HEK293 (cell line): ENCODE measurements around the gene KCTD11.

Experiments
- BCL11A ChIP-seq: fragments of 450-650 bp; formaldehyde crosslinking; IDR thresholded peaks from 2 replicates; pipeline ENCODE4 v1.5.1; 2016; ENCODE audit warnings: low read depth, missing biosample characterization, missing genetic modification characterization
- BCL11B ChIP-seq: fragments of 450-650 bp; formaldehyde crosslinking; IDR thresholded peaks from 2 replicates; pipeline ENCODE4 v1.5.1; 2016; ENCODE audit warnings: low read depth, missing biosample characterization, missing genetic modification characterization
- IKZF3 ChIP-seq: fragments of 450-650 bp; IDR thresholded peaks from 2 replicates; pipeline ENCODE4 v1.5.0; 2018; ENCODE audit warnings: missing biosample characterization, mild to moderate bottlenecking, missing genetic modification characterization, moderate library complexity
- KLF10 ChIP-seq: fragments of 450-650 bp; IDR thresholded peaks from 2 replicates; pipeline ENCODE4 v1.5.1; 2018; ENCODE audit warnings: missing biosample characterization, mild to moderate bottlenecking, missing genetic modification characterization
- PRDM4 ChIP-seq: fragments of 450-650 bp; formaldehyde crosslinking; IDR thresholded peaks from 2 replicates; pipeline ENCODE4 v1.5.1; 2017; ENCODE audit warnings: missing biosample characterization, missing genetic modification characterization
- SP2 ChIP-seq: fragments of 450-650 bp; formaldehyde crosslinking; IDR thresholded peaks from 2 replicates; pipeline ENCODE4 v1.5.1; 2016; ENCODE audit warnings: missing biosample characterization, missing genetic modification characterization
- SP3 ChIP-seq: fragments of 450-650 bp; formaldehyde crosslinking; IDR thresholded peaks from 2 replicates; pipeline ENCODE4 v1.5.1; 2016; ENCODE audit warnings: missing biosample characterization, missing genetic modification characterization
- YY1 ChIP-seq: fragments of 450-650 bp; formaldehyde crosslinking; IDR thresholded peaks from 2 replicates; pipeline ENCODE4 v1.5.1; 2018; ENCODE audit warnings: missing biosample characterization, missing genetic modification characterization
- ZBTB1 ChIP-seq: fragments of 450-650 bp; formaldehyde crosslinking; IDR thresholded peaks from 2 replicates; pipeline ENCODE4 v1.5.1; 2016; ENCODE audit warnings: missing biosample characterization, missing genetic modification characterization
- ZBTB11 ChIP-seq: fragments of 450-650 bp; formaldehyde crosslinking; conservative IDR thresholded peaks from 2 replicates; pipeline ENCODE4 v1.5.1; 2016; ENCODE audit warnings: low read depth, missing biosample characterization, missing genetic modification characterization
- ZBTB8A ChIP-seq: fragments of 450-650 bp; formaldehyde crosslinking; IDR thresholded peaks from 2 replicates; pipeline ENCODE4 v1.5.1; 2016; ENCODE audit warnings: missing biosample characterization, missing genetic modification characterization
- ZFHX2 ChIP-seq: fragments of 450-650 bp; formaldehyde crosslinking; conservative IDR thresholded peaks from 2 replicates; pipeline ENCODE4 v1.5.1; 2016; ENCODE audit warnings: missing biosample characterization, missing genetic modification characterization
- ZIC2 ChIP-seq: fragments of 450-650 bp; formaldehyde crosslinking; IDR thresholded peaks from 2 replicates; pipeline ENCODE4 v1.5.1; 2016; ENCODE audit warnings: missing biosample characterization, missing genetic modification characterization
- ZNF10 ChIP-seq: fragments of 450-650 bp; formaldehyde crosslinking; IDR thresholded peaks from 2 replicates; pipeline ENCODE4 v1.5.1; 2017; ENCODE audit warnings: missing biosample characterization, missing genetic modification characterization
- ZNF114 ChIP-seq: fragments of 450-650 bp; formaldehyde crosslinking; IDR thresholded peaks from 2 replicates; pipeline ENCODE4 v1.5.0; 2017; ENCODE audit warnings: missing biosample characterization, missing genetic modification characterization
- ZNF121 ChIP-seq: fragments of 450-650 bp; formaldehyde crosslinking; IDR thresholded peaks from 2 replicates; pipeline ENCODE4 v1.5.1; 2016; ENCODE audit warnings: missing biosample characterization, missing genetic modification characterization
- ZNF324 ChIP-seq: fragments of 450-650 bp; formaldehyde crosslinking; IDR thresholded peaks from 2 replicates; pipeline ENCODE4 v1.5.1; 2016; ENCODE audit warnings: missing biosample characterization, missing genetic modification characterization
- ZNF341 ChIP-seq: fragments of 450-650 bp; formaldehyde crosslinking; IDR thresholded peaks from 2 replicates; pipeline ENCODE4; 2016; ENCODE audit warnings: low read depth, missing biosample characterization, missing genetic modification characterization
- ZNF398 ChIP-seq: fragments of 450-650 bp; formaldehyde crosslinking; IDR thresholded peaks from 2 replicates; pipeline ENCODE4 v1.5.1; 2017; ENCODE audit warnings: missing biosample characterization, missing genetic modification characterization
- ZNF423 ChIP-seq: fragments of 450-650 bp; formaldehyde crosslinking; IDR thresholded peaks from 2 replicates; pipeline ENCODE4 v1.5.1; 2016; ENCODE audit warnings: missing biosample characterization, missing genetic modification characterization
- ZNF529 ChIP-seq: fragments of 450-650 bp; formaldehyde crosslinking; IDR thresholded peaks from 2 replicates; pipeline ENCODE4 v1.5.1; 2017; ENCODE audit warnings: missing genetic modification characterization, missing biosample characterization; ENCODE audit not compliant: insufficient replicate concordance
- ZNF664 ChIP-seq: fragments of 450-650 bp; formaldehyde crosslinking; IDR thresholded peaks from 2 replicates; pipeline ENCODE4 v1.5.1; 2016; ENCODE audit warnings: missing biosample characterization, missing genetic modification characterization
- ZNF677 ChIP-seq: fragments of 450-650 bp; IDR thresholded peaks from 2 replicates; pipeline ENCODE4 v1.5.0; 2018; ENCODE audit warnings: missing biosample characterization, mild to moderate bottlenecking, missing genetic modification characterization, moderate library complexity
- ZNF837 ChIP-seq: fragments of 450-650 bp; formaldehyde crosslinking; IDR thresholded peaks from 2 replicates; pipeline ENCODE4 v1.5.1; 2016; ENCODE audit warnings: missing biosample characterization, missing genetic modification characterization
- ZNF843 ChIP-seq: fragments of 450-650 bp; formaldehyde crosslinking; IDR thresholded peaks from 2 replicates; pipeline ENCODE4 v1.5.1; 2016; ENCODE audit warnings: missing biosample characterization, missing genetic modification characterization
- ZSCAN16 ChIP-seq: fragments of 450-650 bp; formaldehyde crosslinking; IDR thresholded peaks from 2 replicates; pipeline ENCODE4 v1.5.1; 2016; ENCODE audit warnings: missing biosample characterization, missing genetic modification characterization
- ZSCAN30 ChIP-seq: fragments of 450-650 bp; IDR thresholded peaks from 2 replicates; pipeline ENCODE4 v1.5.1; 2018; ENCODE audit warnings: missing biosample characterization, mild to moderate bottlenecking, missing genetic modification characterization, moderate library complexity
- ZSCAN5A ChIP-seq: fragments of 450-650 bp; formaldehyde crosslinking; IDR thresholded peaks from 2 replicates; pipeline ENCODE4 v1.5.1; 2016; ENCODE audit warnings: missing biosample characterization, missing genetic modification characterization
- ZXDB ChIP-seq: fragments of 450-650 bp; formaldehyde crosslinking; IDR thresholded peaks from 2 replicates; pipeline ENCODE4 v1.5.1; 2016; ENCODE audit warnings: missing biosample characterization, missing genetic modification characterization
- TF ChIP-seq, protein P1 (sequence below): fragments of 450-650 bp; formaldehyde crosslinking; IDR thresholded peaks from 2 replicates; pipeline ENCODE4 v1.5.1; 2016; ENCODE audit warnings: missing biosample characterization, missing genetic modification characterization

The KCTD11 gene

GRCh38 chr17:7403977-7404736 is 52.2 kb downstream of the KCTD11 start, which contains the start of gene TMEM256 (continued):
- 0 out of 2 replicates have a peak, but pooled peaks have one; percentile 37 for TF ChIP-seq ZBTB11 (tag by site-specific recombination)
- no peak for TF ChIP-seq ZNF677 (tag by site-specific recombination)
- no peak for TF ChIP-seq ZNF121 (tag by site-specific recombination)
- peak; percentile 85 for TF ChIP-seq SP2
- TF ChIP-seq YY1 (tag by site-specific recombination), result peak; percentile 73
- peak; percentile 93 for TF ChIP-seq SP3 (tag by site-specific recombination)
- peak; percentile 61 for TF ChIP-seq ZBTB8A (tag by site-specific recombination)
- TF ChIP-seq ZNF529 (tag by site-specific recombination), result no peak
- no peak for TF ChIP-seq ZSCAN5A (tag by site-specific recombination)
- TF ChIP-seq ZNF837, result no peak
- no peak for TF ChIP-seq ZBTB1 (tag by site-specific recombination)
- TF ChIP-seq ZNF843, result peak; percentile 35; the same call in 1 of the 2 replicates
- TF ChIP-seq PRDM4 (tag by site-specific recombination), result no peak
- no peak for TF ChIP-seq ZNF423
- peak; percentile 91 for TF ChIP-seq BCL11B (tag by site-specific recombination)
- no peak for TF ChIP-seq ZNF664 (tag by site-specific recombination)
- TF ChIP-seq ZFHX2, result no peak
- TF ChIP-seq ZSCAN30 (tag by site-specific recombination), result no peak
- TF ChIP-seq ZNF324 (tag by site-specific recombination), result no peak
- peak; percentile 98 for TF ChIP-seq IKZF3 (tag by site-specific recombination)
- peak; percentile 46; the same call in 1 of the 2 replicates for TF ChIP-seq ZIC2 (tag by site-specific recombination)
- no peak for TF ChIP-seq ZNF114 (tag by site-specific recombination)
- peak; percentile 85 for TF ChIP-seq ZNF341 (tag by site-specific recombination)
- peak; percentile 65; the same call in 1 of the 2 replicates for TF ChIP-seq KLF10 (tag by site-specific recombination)
- peak; percentile 72; the same call in 1 of the 2 replicates for TF ChIP-seq BCL11A
- TF ChIP-seq ZSCAN16 (tag by site-specific recombination), result no peak
- TF ChIP-seq ZXDB (tag by site-specific recombination), result no peak; the same call in 1 of the 2 replicates
- TF ChIP-seq, protein P1, sequence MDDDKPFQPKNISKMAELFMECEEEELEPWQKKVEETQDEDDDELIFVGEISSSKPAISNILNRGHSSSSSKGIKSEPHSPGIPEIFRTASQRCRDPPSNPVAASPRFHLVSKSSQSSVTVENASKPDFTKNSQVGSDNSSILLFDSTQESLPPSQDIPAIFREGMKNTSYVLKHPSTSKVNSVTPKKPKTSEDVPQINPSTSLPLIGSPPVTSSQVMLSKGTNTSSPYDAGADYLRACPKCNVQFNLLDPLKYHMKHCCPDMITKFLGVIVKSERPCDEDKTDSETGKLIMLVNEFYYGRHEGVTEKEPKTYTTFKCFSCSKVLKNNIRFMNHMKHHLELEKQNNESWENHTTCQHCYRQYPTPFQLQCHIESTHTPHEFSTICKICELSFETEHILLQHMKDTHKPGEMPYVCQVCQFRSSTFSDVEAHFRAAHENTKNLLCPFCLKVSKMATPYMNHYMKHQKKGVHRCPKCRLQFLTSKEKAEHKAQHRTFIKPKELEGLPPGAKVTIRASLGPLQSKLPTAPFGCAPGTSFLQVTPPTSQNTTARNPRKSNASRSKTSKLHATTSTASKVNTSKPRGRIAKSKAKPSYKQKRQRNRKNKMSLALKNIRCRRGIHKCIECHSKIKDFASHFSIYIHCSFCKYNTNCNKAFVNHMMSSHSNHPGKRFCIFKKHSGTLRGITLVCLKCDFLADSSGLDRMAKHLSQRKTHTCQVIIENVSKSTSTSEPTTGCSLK (tag by site-specific recombination), result no peak
- TF ChIP-seq ZNF10 (tag by site-specific recombination), result no peak
- peak; percentile 95 for TF ChIP-seq ZNF398 (tag by site-specific recombination)
